OCI-LY7 (cell line): ENCODE measurements around the gene KCNQ2. TPM values are rescaled to one million over a fixed set of nuclear protein-coding genes. Genes with fewer than 3 reads are reported as not detected.

ENCODE experiments used
- BruUV-seq: library from RNA; stranded (reverse); fragments of 400-500 nt; replicated peaks from 2 replicates; lab custom pipeline; 2021; lab: Mats Ljungman, UMichigan
- CTCF ChIA-PET: fragments of 300-600 bp; sonication (Branson Sonifier 250); formaldehyde crosslinking; loops from one replicate; lab custom pipeline; 2022; ENCODE audit warnings: antibody characterized with exemption; ENCODE audit not compliant: unreplicated experiment; lab: Charles Lee
- POLR2A ChIA-PET: fragments of 300-600 bp; sonication (Branson Sonifier 250); formaldehyde crosslinking; loops from one replicate; lab custom pipeline; 2022; ENCODE audit warnings: antibody characterized with exemption; lab: Charles Lee
- DNase-seq: peaks from one replicate; pipeline ENCODE4 v3.0.0-alpha.2; 2015; ENCODE audit warnings: low spot score
- H2AFZ ChIP-seq: fragments of 200-600 bp; sonication (generic), shearing (Covaris generic); 2 replicates; pipeline ENCODE4 v1.6.1; 2014; ENCODE audit warnings: mild to moderate bottlenecking, antibody characterized with exemption, low read length, moderate library complexity
- H3K27ac ChIP-seq: fragments of 200-600 bp; sonication (generic); 2 replicates; pipeline ENCODE4 v1.5.1; 2014; ENCODE audit warnings: mixed run types, low read depth, mild to moderate bottlenecking, moderate library complexity, low read length, inconsistent platforms; ENCODE audit not compliant: poor library complexity, severe bottlenecking
- H3K36me3 ChIP-seq: fragments of 200-600 bp; sonication (generic); 2 replicates; pipeline ENCODE4 v1.6.1; 2014; ENCODE audit warnings: mild to moderate bottlenecking, antibody characterized with exemption, low read length, moderate library complexity, mixed read lengths; ENCODE audit not compliant: insufficient read depth
- H3K4me1 ChIP-seq: fragments of 200-600 bp; sonication (generic); 2 replicates; pipeline ENCODE4 v1.5.1; 2014; ENCODE audit warnings: mild to moderate bottlenecking, low read length; ENCODE audit not compliant: insufficient read depth, poor library complexity, severe bottlenecking
- H3K4me2 ChIP-seq: fragments of 200-600 bp; sonication (generic); 2 replicates; pipeline ENCODE4 v1.6.1; 2014; ENCODE audit warnings: mild to moderate bottlenecking, low read length
- H3K4me3 ChIP-seq: fragments of 200-600 bp; sonication (generic); 2 replicates; pipeline ENCODE4 v1.5.1; 2014; ENCODE audit warnings: mild to moderate bottlenecking, low read depth, low read length; ENCODE audit not compliant: poor library complexity, severe bottlenecking
- H3K79me2 ChIP-seq: fragments of 200-600 bp; sonication (generic); 2 replicates; pipeline ENCODE4 v1.6.1; 2016; ENCODE audit warnings: low read depth, mild to moderate bottlenecking, low read length, moderate library complexity, mixed read lengths; ENCODE audit not compliant: insufficient read depth
- H3K9me2 ChIP-seq: fragments of 200-600 bp; sonication (generic); 2 replicates; pipeline ENCODE4 v1.6.1; 2016; ENCODE audit warnings: mild to moderate bottlenecking, low read length, mixed read lengths; ENCODE audit not compliant: insufficient read depth
- H3K9me3 ChIP-seq: fragments of 200-600 bp; sonication (generic); 2 replicates; pipeline ENCODE4 v1.6.1; 2014; ENCODE audit warnings: mild to moderate bottlenecking, mixed run types, low read length, mixed read lengths
- H4K20me1 ChIP-seq: fragments of 200-600 bp; sonication (generic); 2 replicates; pipeline ENCODE4 v1.6.1; 2014; ENCODE audit warnings: mild to moderate bottlenecking, antibody characterized with exemption, low read length, moderate library complexity, mixed read lengths; ENCODE audit not compliant: insufficient read depth
- EZH2phosphoT487 ChIP-seq: fragments of 200-600 bp; sonication (generic); IDR thresholded peaks from 2 replicates; pipeline ENCODE4 v1.6.1; 2018; ENCODE audit warnings: low read depth, borderline replicate concordance, mild to moderate bottlenecking, mixed run types, antibody characterized with exemption, low read length, moderate library complexity, mixed read lengths
- intact Hi-C: fragments of 100-400 bp; cut with micrococcal nuclease; formaldehyde crosslinking; loops from one replicate; pipeline ENCODE4 v1.10.0; 2022; ENCODE audit not compliant: unreplicated experiment
- total RNA-seq, 2 experiments: library from RNA; depleted of rRNA in 1 of 2; stranded (reverse); fragments of >200 nt in 1 of 2; shearing (Covaris generic) in 1 of 2; gene quantifications; 2 replicates each; pipeline ENCODE4 v1.2.3, GENCODE V29; 2014 to 2022
- TF ChIP-seq, protein P1 (sequence below): fragments of 200-600 bp; sonication (generic); conservative IDR thresholded peaks from 2 replicates; pipeline ENCODE4 v1.5.1; 2014; ENCODE audit warnings: mild to moderate bottlenecking, antibody characterized with exemption, low read length, moderate library complexity, mixed read lengths

The KCNQ2 gene
- total RNA-seq, 2 experiments from 2014 or later = not detected

DNA sequence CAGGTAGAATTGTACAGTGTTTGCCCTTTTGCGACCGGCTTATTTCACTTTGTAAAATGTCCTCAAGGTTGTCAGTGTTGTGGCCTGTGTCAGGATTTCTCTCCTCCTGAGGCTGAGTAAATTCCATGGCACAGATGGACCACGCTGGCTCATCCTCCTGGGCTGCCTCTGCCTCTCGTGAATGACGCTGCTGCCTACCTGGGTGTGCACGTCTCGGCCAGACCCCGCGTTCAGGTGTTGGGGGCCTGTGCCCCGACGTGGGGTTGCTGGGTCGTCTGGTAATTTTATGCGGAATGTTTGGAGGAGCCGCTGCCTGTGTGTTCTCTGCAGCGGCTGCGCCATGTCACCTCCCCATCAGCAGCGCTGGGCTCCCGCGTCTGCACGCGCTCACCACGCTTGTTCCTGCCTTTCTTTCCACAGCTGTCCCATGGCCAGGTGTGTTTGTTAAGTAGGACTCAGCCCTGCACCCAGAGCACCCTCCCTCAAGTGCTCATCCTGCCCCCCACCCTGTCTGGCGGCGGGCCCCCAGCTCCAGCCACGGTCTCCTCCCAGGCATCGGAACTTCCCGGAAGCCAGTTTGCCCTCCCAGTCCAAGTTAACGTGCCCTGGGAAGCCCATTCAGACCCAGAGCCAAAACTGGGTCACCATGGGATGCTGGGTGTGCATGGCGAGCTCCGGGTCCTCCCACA, 75.2 kb downstream of the KCNQ2 start:
- BruUV-seq = no TSS peak

GRCh38 chr20:63396300-63396699, 76.2 kb downstream of the KCNQ2 start:
- DNase-seq = no peak
- ChIA-PET POLR2A (no interaction called here), CTCF (no interaction called here)
- Histone ChIP-seq H3K9me2 (no peaks in the 10 kb centered on the region), H3K4me1 (no peaks in the 10 kb centered on the region), H4K20me1 (no peaks in the 10 kb centered on the region), H3K4me2 (no peak overlapping the region), H3K4me3 (no peak overlapping the region), H3K79me2 (no peaks in the 10 kb centered on the region), H3K9me3 (no peaks in the 10 kb centered on the region), H3K27ac (no peak overlapping the region), H3K36me3 (no peaks in the 10 kb centered on the region), H2AFZ (no peak overlapping the region)
- TF ChIP-seq EZH2phosphoT487 = no peak
- TF ChIP-seq, protein P1, sequence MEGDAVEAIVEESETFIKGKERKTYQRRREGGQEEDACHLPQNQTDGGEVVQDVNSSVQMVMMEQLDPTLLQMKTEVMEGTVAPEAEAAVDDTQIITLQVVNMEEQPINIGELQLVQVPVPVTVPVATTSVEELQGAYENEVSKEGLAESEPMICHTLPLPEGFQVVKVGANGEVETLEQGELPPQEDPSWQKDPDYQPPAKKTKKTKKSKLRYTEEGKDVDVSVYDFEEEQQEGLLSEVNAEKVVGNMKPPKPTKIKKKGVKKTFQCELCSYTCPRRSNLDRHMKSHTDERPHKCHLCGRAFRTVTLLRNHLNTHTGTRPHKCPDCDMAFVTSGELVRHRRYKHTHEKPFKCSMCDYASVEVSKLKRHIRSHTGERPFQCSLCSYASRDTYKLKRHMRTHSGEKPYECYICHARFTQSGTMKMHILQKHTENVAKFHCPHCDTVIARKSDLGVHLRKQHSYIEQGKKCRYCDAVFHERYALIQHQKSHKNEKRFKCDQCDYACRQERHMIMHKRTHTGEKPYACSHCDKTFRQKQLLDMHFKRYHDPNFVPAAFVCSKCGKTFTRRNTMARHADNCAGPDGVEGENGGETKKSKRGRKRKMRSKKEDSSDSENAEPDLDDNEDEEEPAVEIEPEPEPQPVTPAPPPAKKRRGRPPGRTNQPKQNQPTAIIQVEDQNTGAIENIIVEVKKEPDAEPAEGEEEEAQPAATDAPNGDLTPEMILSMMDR = no peak
- no TSS peak for BruUV-seq
- intact Hi-C loops = no loop called here

More for the DNA sequence above, 75.2 kb downstream of the KCNQ2 start:
- POLR2A ChIA-PET = no interaction called here
- DNase-seq = no peak
- TF ChIP-seq, protein P1 = no peak
- TF ChIP-seq EZH2phosphoT487 = no peak
- no peaks in the 10 kb centered on the region for H3K9me2 ChIP-seq
- no peaks in the 10 kb centered on the region for H4K20me1 ChIP-seq
- no peaks in the 10 kb centered on the region for H3K9me3 ChIP-seq
- H3K4me3 ChIP-seq = no peak overlapping the region
- H3K4me1 ChIP-seq = no peaks in the 10 kb centered on the region
- no peak overlapping the region for H2AFZ ChIP-seq
- H3K4me2 ChIP-seq = no peak overlapping the region
- intact Hi-C loops = no loop called here
- no peaks in the 10 kb centered on the region for H3K79me2 ChIP-seq
- no peak overlapping the region for H3K27ac ChIP-seq
- no peaks in the 10 kb centered on the region for H3K36me3 ChIP-seq
- CTCF ChIA-PET = no interaction called here

GRCh38 chr20:63395723-63396122, 76.7 kb downstream of the KCNQ2 start:
- Histone ChIP-seq H3K4me1 (no peaks in the 10 kb centered on the region), H3K4me2 (no peak overlapping the region), H3K27ac (no peak overlapping the region), H3K79me2 (no peaks in the 10 kb centered on the region), H3K9me3 (no peaks in the 10 kb centered on the region), H4K20me1 (no peaks in the 10 kb centered on the region), H3K4me3 (no peak overlapping the region), H2AFZ (no peak overlapping the region), H3K9me2 (no peaks in the 10 kb centered on the region), H3K36me3 (no peaks in the 10 kb centered on the region)
- CTCF ChIA-PET = no interaction called here
- BruUV-seq = no TSS peak
- no peak for DNase-seq
- intact Hi-C loops = no loop called here
- TF ChIP-seq EZH2phosphoT487 = no peak
- TF ChIP-seq, protein P1 = no peak
- POLR2A ChIA-PET = no interaction called here
